CD4-positive, alpha-beta T cell (primary cell): ENCODE results near the gene APBA2. TPM values are rescaled to one million over a fixed set of nuclear protein-coding genes. Genes with fewer than 3 reads are reported as not detected.

Experiments
- ATAC-seq: fragments of 200-7000 bp; cut with Tn5 transposase; one replicate; pipeline ENCODE4 v1.10.0; 2022; ENCODE audit warnings: mild to moderate bottlenecking; ENCODE audit not compliant: poor library complexity
- CTCF ChIA-PET: fragments of 350-600 bp; sonication (Branson Sonifier 250); formaldehyde crosslinking; loops from one replicate; lab custom pipeline; 2021; ENCODE audit warnings: antibody characterized with exemption, inconsistent platforms; lab: Charles Lee
- POLR2A ChIA-PET: fragments of 350-600 bp; sonication (Branson Sonifier 250); formaldehyde crosslinking; loops from one replicate; lab custom pipeline; 2021; ENCODE audit warnings: antibody characterized with exemption, inconsistent platforms; lab: Charles Lee
- DNase-seq, 14 experiments: peaks; one replicate each; pipeline ENCODE4 v3.0.0-alpha.2; 2013 to 2020; ENCODE audit warnings: mixed read lengths in 2 of 14
- H3K27ac ChIP-seq, 2 donors: one replicate each; pipeline versions ENCODE4 v1.5.1 to v1.7.0; 2013; ENCODE audit warnings: low read length in 2 of 2, low read depth in 1 of 2, mild to moderate bottlenecking in 1 of 2
- H3K27me3 ChIP-seq, 2 experiments: 1 replicate in 1 of 2; 2 replicates in 1 of 2; pipeline versions ENCODE4 v1.6.1 to v1.7.0; 2013; ENCODE audit warnings: low read length in 2 of 2, control low read depth in 1 of 2, mild to moderate bottlenecking in 1 of 2, moderate library complexity in 1 of 2; ENCODE audit not compliant: insufficient read depth in 2 of 2, control insufficient read depth in 1 of 2
- H3K36me3 ChIP-seq: one replicate; pipeline ENCODE4 v1.6.1; 2013; ENCODE audit warnings: low read length, control low read depth; ENCODE audit not compliant: insufficient read depth
- H3K4me1 ChIP-seq: one replicate; pipeline ENCODE4 v1.6.1; 2013; ENCODE audit warnings: low read length, control low read depth; ENCODE audit not compliant: insufficient read depth
- H3K4me3 ChIP-seq: one replicate; pipeline ENCODE4 v1.5.1; 2013; ENCODE audit warnings: mild to moderate bottlenecking, low read length, moderate library complexity
- H3K9me3 ChIP-seq, 2 experiments: 1 replicate in 1 of 2; 2 replicates in 1 of 2; pipeline versions ENCODE4 v1.6.1 to v1.7.0; 2013; ENCODE audit warnings: low read length in 2 of 2, mild to moderate bottlenecking in 2 of 2, control low read depth in 1 of 2, moderate library complexity in 1 of 2; ENCODE audit not compliant: control insufficient read depth in 1 of 2, insufficient read depth in 1 of 2
- H3K27ac Mint-ChIP-seq: one replicate; pipeline ENCODE4 v1.8.0; 2020; ENCODE audit warnings: mixed read lengths
- H3K27me3 Mint-ChIP-seq: one replicate; pipeline ENCODE4 v1.8.0; 2021; ENCODE audit warnings: mixed read lengths
- H3K36me3 Mint-ChIP-seq: one replicate; pipeline ENCODE4 v1.8.0; 2021; ENCODE audit warnings: low read depth, mixed read lengths
- H3K4me1 Mint-ChIP-seq: one replicate; pipeline ENCODE4 v1.8.0; 2021; ENCODE audit warnings: low read depth, mixed read lengths
- H3K4me3 Mint-ChIP-seq: one replicate; pipeline ENCODE4 v1.8.0; 2020; ENCODE audit warnings: mild to moderate bottlenecking, mixed read lengths
- H3K9me3 Mint-ChIP-seq: one replicate; pipeline ENCODE4 v1.8.0; 2020; ENCODE audit warnings: mixed read lengths
- intact Hi-C, 2 experiments: fragments of 100-400 bp; cut with DNase I in 1 of 2; cut with micrococcal nuclease in 1 of 2; formaldehyde crosslinking; loops; one replicate each; pipeline versions ENCODE4 v1.15.1 to v1.9.0; 2023 to 2025; cut with DNase I, micrococcal nuclease
- total RNA-seq, 174 experiments: library from RNA in 2 of 174; stranded (reverse) in 2 of 174; gene quantifications; one replicate each; pipeline ENCODE4 v1.2.3 and lab custom pipeline; 2021 to 2026
- TF ChIP-seq, protein P1 (sequence below): fragments of 200-600 bp; IDR thresholded peaks from one replicate; pipeline ENCODE4 v1.8.0; 2022; ENCODE audit warnings: antibody characterized with exemption, mild to moderate bottlenecking

The APBA2 gene
- total RNA-seq, 2 experiments from 2014 or later: 123 to 126 TPM

DNA sequence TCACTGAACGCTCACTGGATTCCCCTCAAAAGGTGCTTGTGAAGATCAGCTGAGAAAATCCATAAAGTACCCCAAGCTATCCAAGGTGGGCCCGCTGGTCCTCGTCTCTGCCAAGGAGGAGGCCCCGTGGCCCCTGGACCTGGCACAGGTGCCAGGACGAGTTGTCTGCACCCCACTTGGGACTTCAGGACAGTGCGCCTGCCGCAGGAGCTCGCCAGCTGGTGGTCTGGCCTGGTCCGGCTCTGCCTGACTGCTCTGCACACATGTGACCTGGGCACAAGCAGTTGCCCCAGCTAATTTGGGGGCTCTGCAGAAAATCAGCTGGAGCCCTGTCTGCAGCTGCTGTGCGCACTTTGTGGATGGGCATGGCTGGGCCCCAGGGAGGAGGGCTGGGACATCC, 224.0 kb downstream of the APBA2 start:
- ATAC-seq: no peak
- H3K27me3 Mint-ChIP-seq: no peaks in the 10 kb centered on the region
- intact Hi-C loops: loop anchor here in 1 of 2 experiments (5.0 kb wide), 1 partner anchor 1002 kb away; no protein-coding TSS in a partner anchor
- Histone ChIP-seq H3K4me1 (peaks cover 9% of the 10 kb centered on the region), H3K27ac (no peak overlapping the region), H3K4me3 (no peak overlapping the region), H3K36me3 (peaks cover 37% of the 10 kb centered on the region), H3K9me3 (no peaks in the 10 kb centered on the region), H3K27me3 (no peaks in the 10 kb centered on the region)
- no peak overlapping the region for H3K4me3 Mint-ChIP-seq
- no peak for DNase-seq
- H3K4me1 Mint-ChIP-seq: peaks cover 10% of the 10 kb centered on the region
- TF ChIP-seq, protein P1, sequence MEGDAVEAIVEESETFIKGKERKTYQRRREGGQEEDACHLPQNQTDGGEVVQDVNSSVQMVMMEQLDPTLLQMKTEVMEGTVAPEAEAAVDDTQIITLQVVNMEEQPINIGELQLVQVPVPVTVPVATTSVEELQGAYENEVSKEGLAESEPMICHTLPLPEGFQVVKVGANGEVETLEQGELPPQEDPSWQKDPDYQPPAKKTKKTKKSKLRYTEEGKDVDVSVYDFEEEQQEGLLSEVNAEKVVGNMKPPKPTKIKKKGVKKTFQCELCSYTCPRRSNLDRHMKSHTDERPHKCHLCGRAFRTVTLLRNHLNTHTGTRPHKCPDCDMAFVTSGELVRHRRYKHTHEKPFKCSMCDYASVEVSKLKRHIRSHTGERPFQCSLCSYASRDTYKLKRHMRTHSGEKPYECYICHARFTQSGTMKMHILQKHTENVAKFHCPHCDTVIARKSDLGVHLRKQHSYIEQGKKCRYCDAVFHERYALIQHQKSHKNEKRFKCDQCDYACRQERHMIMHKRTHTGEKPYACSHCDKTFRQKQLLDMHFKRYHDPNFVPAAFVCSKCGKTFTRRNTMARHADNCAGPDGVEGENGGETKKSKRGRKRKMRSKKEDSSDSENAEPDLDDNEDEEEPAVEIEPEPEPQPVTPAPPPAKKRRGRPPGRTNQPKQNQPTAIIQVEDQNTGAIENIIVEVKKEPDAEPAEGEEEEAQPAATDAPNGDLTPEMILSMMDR: no peak
- no peaks in the 10 kb centered on the region for H3K9me3 Mint-ChIP-seq
- H3K27ac Mint-ChIP-seq: no peak overlapping the region
- ChIA-PET CTCF (no interaction called here), POLR2A (no interaction called here)
- H3K36me3 Mint-ChIP-seq: peaks cover 22% of the 10 kb centered on the region

DNA sequence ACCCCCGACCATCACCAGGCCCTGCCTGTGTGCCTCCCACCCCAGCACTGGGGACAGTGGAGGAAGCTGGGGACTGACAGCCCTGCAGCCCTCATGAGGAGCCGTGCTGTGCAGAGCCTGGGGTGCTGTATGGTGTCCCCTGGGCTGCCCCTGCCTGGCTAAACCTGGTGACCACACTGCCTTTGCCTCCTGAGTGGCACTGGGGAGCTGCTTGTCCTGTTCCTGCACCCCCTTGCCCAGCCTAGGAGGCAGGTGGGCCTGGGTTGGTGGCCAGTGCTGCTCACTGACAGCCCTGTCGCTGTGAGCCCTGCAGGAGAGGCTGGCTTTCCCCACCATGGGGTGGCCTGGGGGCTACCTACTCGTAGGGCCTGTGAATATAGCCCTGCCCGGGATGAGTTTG, 224.4 kb downstream of the APBA2 start:
- H3K36me3 ChIP-seq: peaks cover 35% of the 10 kb centered on the region
- ATAC-seq (no peak), DNase-seq (no peak)
- no peak overlapping the region for H3K27ac Mint-ChIP-seq
- intact Hi-C loops: loop anchor here in 1 of 2 experiments (5.0 kb wide), 1 partner anchor 1003 kb away; no protein-coding TSS in a partner anchor
- H3K4me1 Mint-ChIP-seq: peaks cover 13% of the 10 kb centered on the region
- peaks cover 11% of the 10 kb centered on the region for H3K4me1 ChIP-seq
- no peaks in the 10 kb centered on the region for H3K27me3 ChIP-seq
- POLR2A ChIA-PET: no interaction called here
- no peaks in the 10 kb centered on the region for H3K9me3 ChIP-seq
- H3K4me3 ChIP-seq: no peak overlapping the region
- CTCF ChIA-PET: no interaction called here
- no peaks in the 10 kb centered on the region for H3K27me3 Mint-ChIP-seq
- H3K36me3 Mint-ChIP-seq: peaks cover 20% of the 10 kb centered on the region
- no peak overlapping the region for H3K4me3 Mint-ChIP-seq
- no peaks in the 10 kb centered on the region for H3K9me3 Mint-ChIP-seq
- no peak overlapping the region for H3K27ac ChIP-seq
- TF ChIP-seq, protein P1: no peak

DNA sequence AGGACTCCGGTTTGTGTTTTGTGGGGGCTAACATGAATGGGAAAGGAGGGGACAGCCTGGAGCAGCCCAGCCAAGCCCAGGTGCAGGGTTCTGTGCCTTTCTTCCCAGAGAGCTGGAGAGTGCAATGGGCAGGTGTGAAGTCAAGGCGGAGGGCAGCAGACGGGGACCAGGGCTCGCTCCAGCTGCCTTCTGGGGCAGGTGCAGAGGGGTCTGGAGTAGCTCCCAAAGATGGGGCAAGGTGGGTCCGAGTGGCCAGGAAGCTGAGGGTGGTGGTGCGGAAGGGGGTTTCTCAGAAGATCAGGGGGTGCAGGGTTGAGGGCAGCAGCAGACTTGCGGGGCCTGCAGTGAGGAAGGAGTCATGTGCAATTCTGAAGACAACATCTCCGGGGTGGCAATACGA, 225.0 kb downstream of the APBA2 start:
- Histone ChIP-seq H3K4me1 (peaks cover 17% of the 10 kb centered on the region), H3K36me3 (peaks cover 29% of the 10 kb centered on the region), H3K27ac (no peak overlapping the region), H3K9me3 (peaks cover 0 to 1% of the 10 kb centered on the region in 2 experiments), H3K4me3 (no peak overlapping the region), H3K27me3 (no peaks in the 10 kb centered on the region)
- no peak overlapping the region for H3K4me3 Mint-ChIP-seq
- no peak overlapping the region for H3K27ac Mint-ChIP-seq
- ChIA-PET POLR2A (no interaction called here), CTCF (no interaction called here)
- no peak for DNase-seq
- intact Hi-C loops: loop anchor here in 1 of 2 experiments (5.0 kb wide), 1 partner anchor 1003 kb away; no protein-coding TSS in a partner anchor
- ATAC-seq: no peak
- H3K9me3 Mint-ChIP-seq: no peaks in the 10 kb centered on the region
- TF ChIP-seq, protein P1: no peak
- H3K36me3 Mint-ChIP-seq: peaks cover 14% of the 10 kb centered on the region
- H3K4me1 Mint-ChIP-seq: peaks cover 13% of the 10 kb centered on the region
- no peaks in the 10 kb centered on the region for H3K27me3 Mint-ChIP-seq
